Endothelial cell (in vitro differentiated cells): ENCODE results near the gene OGT. TPM values are rescaled to one million over a fixed set of nuclear protein-coding genes. Genes with fewer than 3 reads are reported as not detected.
A peak's percentile ranks its signal among the peaks of the same experiment; 100 is the strongest.

Experiments used
- DNase-seq: peaks from one replicate; pipeline ENCODE4 v3.0.0; 2021; ENCODE audit warnings: low spot score
- H3K27ac Mint-ChIP-seq: one replicate; pipeline ENCODE4 v1.8.0; 2021; ENCODE audit warnings: mixed read lengths, inconsistent platforms; ENCODE audit not compliant: unreplicated experiment
- H3K27me3 Mint-ChIP-seq: one replicate; pipeline ENCODE4 v1.8.0; 2021; ENCODE audit warnings: mild to moderate bottlenecking, moderate library complexity, mixed read lengths, inconsistent platforms; ENCODE audit not compliant: unreplicated experiment
- H3K36me3 Mint-ChIP-seq: one replicate; pipeline ENCODE4 v1.8.0; 2021; ENCODE audit warnings: mild to moderate bottlenecking, low read depth, mixed read lengths, inconsistent platforms; ENCODE audit not compliant: unreplicated experiment
- H3K4me1 Mint-ChIP-seq: one replicate; pipeline ENCODE4 v1.8.0; 2021; ENCODE audit warnings: mild to moderate bottlenecking, mixed read lengths, inconsistent platforms; ENCODE audit not compliant: unreplicated experiment
- H3K4me3 Mint-ChIP-seq: one replicate; pipeline ENCODE4 v1.8.0; 2021; ENCODE audit warnings: mild to moderate bottlenecking, mixed read lengths, inconsistent platforms; ENCODE audit not compliant: unreplicated experiment
- H3K9me3 Mint-ChIP-seq: one replicate; pipeline ENCODE4 v1.8.0; 2021; ENCODE audit warnings: mixed read lengths, inconsistent platforms; ENCODE audit not compliant: unreplicated experiment
- total RNA-seq: library from RNA; stranded (reverse); fragmentation: NEBNext Ultra II Directional; extraction: Animal tissue kit (Norgen Biotek cat#: 25700); gene quantifications from one replicate; pipeline ENCODE4 v1.2.1, GENCODE V29; 2021; ENCODE audit not compliant: unreplicated experiment
- TF ChIP-seq, protein P1 (sequence below): fragments of 200-600 bp; sonication (generic); IDR thresholded peaks from one replicate; pipeline ENCODE4 v1.5.0; 2021; ENCODE audit warnings: antibody characterized with exemption; ENCODE audit not compliant: unreplicated experiment

Gene OGT
- total RNA-seq, 1 donor from 2014 or later: 139 TPM

DNA sequence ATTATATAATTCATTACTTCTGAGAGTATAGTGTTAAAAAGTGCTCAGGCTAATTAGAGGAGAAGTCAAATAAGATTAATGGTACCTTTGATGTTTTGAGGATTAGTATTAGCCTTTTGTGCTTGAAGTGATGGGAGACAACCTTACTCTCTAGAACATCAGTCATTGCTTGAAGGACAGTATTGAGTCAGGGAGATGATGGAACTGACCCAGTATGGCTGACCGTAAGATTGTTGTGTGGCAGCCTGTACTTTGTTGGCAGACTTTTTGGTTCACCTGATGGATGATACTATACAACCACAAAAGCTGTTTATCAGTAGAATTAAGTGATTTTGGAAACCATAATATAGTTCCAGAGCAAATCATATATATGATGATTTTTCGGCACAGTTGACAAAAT, 9.9 kb downstream of the OGT start:
- DNase-seq: no peak
- TF ChIP-seq, protein P1, sequence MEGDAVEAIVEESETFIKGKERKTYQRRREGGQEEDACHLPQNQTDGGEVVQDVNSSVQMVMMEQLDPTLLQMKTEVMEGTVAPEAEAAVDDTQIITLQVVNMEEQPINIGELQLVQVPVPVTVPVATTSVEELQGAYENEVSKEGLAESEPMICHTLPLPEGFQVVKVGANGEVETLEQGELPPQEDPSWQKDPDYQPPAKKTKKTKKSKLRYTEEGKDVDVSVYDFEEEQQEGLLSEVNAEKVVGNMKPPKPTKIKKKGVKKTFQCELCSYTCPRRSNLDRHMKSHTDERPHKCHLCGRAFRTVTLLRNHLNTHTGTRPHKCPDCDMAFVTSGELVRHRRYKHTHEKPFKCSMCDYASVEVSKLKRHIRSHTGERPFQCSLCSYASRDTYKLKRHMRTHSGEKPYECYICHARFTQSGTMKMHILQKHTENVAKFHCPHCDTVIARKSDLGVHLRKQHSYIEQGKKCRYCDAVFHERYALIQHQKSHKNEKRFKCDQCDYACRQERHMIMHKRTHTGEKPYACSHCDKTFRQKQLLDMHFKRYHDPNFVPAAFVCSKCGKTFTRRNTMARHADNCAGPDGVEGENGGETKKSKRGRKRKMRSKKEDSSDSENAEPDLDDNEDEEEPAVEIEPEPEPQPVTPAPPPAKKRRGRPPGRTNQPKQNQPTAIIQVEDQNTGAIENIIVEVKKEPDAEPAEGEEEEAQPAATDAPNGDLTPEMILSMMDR: no peak
- Mint-ChIP-seq H3K9me3 (no peaks in the 10 kb centered on the region), H3K36me3 (peaks cover 11% of the 10 kb centered on the region), H3K4me1 (peaks cover 35% of the 10 kb centered on the region), H3K27me3 (no peaks in the 10 kb centered on the region), H3K27ac (no peak overlapping the region), H3K4me3 (no peak overlapping the region)

- Mint-ChIP-seq H3K4me3 (no peak overlapping the region), H3K9me3 (no peaks in the 10 kb centered on the region), H3K36me3 (peaks cover 12% of the 10 kb centered on the region), H3K27me3 (no peaks in the 10 kb centered on the region), H3K27ac (no peak overlapping the region), H3K4me1 (peaks cover 35% of the 10 kb centered on the region)
- TF ChIP-seq, protein P1: no peak
- DNase-seq: no peak
Observed at GRCh38 chrX:71543316-71543715, 10.4 kb downstream of the OGT start.

GRCh38 chrX:71545364-71545763, 12.5 kb downstream of the OGT start:
- Mint-ChIP-seq H3K27ac (no peak overlapping the region), H3K36me3 (peaks cover 12% of the 10 kb centered on the region), H3K27me3 (no peaks in the 10 kb centered on the region), H3K4me1 (peaks cover 35% of the 10 kb centered on the region), H3K4me3 (peak overlapping the region; percentile 74), H3K9me3 (no peaks in the 10 kb centered on the region)
- DNase-seq: no peak
- TF ChIP-seq, protein P1: no peak

DNA sequence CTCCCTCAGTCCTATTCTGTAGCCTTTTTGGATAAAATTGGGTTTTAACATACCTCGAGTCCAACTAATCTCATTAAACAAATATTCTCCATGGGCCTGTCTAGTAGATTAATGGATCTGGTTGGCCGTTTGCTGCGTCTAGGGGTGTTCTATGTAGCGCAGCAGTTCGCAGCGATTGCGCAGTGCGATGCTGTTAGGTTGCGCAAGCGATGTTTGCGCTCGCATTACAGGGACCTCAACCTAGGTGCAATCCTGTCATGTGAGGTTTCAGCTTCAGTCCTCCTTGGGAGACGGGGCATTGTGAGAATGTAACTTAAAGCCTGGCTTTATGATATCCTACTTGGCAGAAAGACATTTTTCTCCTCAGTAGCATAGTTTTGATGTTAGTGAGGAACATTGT, 14.0 kb downstream of the OGT start:
- no peaks in the 10 kb centered on the region for H3K27me3 Mint-ChIP-seq
- no peak overlapping the region for H3K4me3 Mint-ChIP-seq
- H3K36me3 Mint-ChIP-seq: peaks cover 7% of the 10 kb centered on the region
- peaks cover 25% of the 10 kb centered on the region for H3K4me1 Mint-ChIP-seq
- no peak for DNase-seq
- TF ChIP-seq, protein P1: no peak
- H3K27ac Mint-ChIP-seq: no peak overlapping the region
- H3K9me3 Mint-ChIP-seq: no peaks in the 10 kb centered on the region

GRCh38 chrX:71547339-71547738, 14.4 kb downstream of the OGT start:
- no peak for DNase-seq
- Mint-ChIP-seq H3K4me1 (peaks cover 22% of the 10 kb centered on the region), H3K36me3 (peaks cover 7% of the 10 kb centered on the region), H3K9me3 (no peaks in the 10 kb centered on the region), H3K4me3 (no peak overlapping the region), H3K27me3 (no peaks in the 10 kb centered on the region), H3K27ac (no peak overlapping the region)
- TF ChIP-seq, protein P1: no peak
